ENCODE results near the gene FHL2.

DNA sequence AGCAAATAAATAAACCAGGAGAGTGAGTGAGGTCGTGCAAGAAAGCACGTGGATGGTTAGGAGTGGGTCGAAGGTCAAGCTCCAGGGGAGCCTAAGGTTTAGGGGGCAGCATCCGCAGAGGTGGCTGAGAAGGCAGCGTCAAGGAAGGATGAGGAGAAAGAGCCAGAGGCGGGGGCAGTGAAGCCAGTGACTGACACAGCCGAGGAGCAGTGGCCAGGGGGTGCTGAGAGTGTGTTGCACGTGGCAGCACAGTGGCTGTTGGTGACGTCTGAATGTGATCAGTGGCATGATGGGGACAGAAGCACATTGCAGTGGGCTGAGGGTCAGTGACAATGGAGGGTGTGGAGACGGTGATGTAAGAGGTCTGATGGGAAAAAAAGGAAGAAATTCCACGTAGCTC, 13.7 kb upstream of the FHL2 start:
- TF ChIP-seq, protein P1, sequence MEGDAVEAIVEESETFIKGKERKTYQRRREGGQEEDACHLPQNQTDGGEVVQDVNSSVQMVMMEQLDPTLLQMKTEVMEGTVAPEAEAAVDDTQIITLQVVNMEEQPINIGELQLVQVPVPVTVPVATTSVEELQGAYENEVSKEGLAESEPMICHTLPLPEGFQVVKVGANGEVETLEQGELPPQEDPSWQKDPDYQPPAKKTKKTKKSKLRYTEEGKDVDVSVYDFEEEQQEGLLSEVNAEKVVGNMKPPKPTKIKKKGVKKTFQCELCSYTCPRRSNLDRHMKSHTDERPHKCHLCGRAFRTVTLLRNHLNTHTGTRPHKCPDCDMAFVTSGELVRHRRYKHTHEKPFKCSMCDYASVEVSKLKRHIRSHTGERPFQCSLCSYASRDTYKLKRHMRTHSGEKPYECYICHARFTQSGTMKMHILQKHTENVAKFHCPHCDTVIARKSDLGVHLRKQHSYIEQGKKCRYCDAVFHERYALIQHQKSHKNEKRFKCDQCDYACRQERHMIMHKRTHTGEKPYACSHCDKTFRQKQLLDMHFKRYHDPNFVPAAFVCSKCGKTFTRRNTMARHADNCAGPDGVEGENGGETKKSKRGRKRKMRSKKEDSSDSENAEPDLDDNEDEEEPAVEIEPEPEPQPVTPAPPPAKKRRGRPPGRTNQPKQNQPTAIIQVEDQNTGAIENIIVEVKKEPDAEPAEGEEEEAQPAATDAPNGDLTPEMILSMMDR (IDR thresholded peaks at IDR 0.05; ENCODE audit: low read length) = no peak
- TF ChIP-seq EZH2phosphoT487 (IDR thresholded peaks at IDR 0.05; ENCODE audit: low read length) = no peak

All from MM.1S (cell line).